ENCODE results near the gene SPPL3. TPM values are rescaled to one million over a fixed set of nuclear protein-coding genes. Genes with fewer than 3 reads are reported as not detected.

Gene SPPL3
- total and polyA plus RNA-seq, 2 experiments from 2014 or later = 20.0 to 67.3 TPM

GRCh38 chr12:120719072-120719471 is 185.1 kb downstream of the SPPL3 start:
- Histone ChIP-seq H3K27ac (peak overlapping the region; percentile 85), H3K4me1 (ENCODE audit: insufficient read depth) (peaks cover 19% of the 10 kb centered on the region)
- 55% methylated on average over 2 of the region's 2 CpGs for WGBS (ENCODE audit: low lambda C conversion rate, missing lambda C conversion rate)

GRCh38 chr12:120718055-120718454 is 186.1 kb downstream of the SPPL3 start:
- H3K4me3 ChIP-seq = no peak overlapping the region
- peak overlapping the region; percentile 58 for H3K27ac ChIP-seq
- no peaks in the 10 kb centered on the region for H3K9me3 ChIP-seq (ENCODE audit: low read depth)
- H3K9me2 ChIP-seq (replicated peaks; ENCODE audit: insufficient read depth) = no peaks in the 10 kb centered on the region
- H3K27me3 ChIP-seq = no peaks in the 10 kb centered on the region
- 83% methylated on average over 9 of the region's 9 CpGs for WGBS (ENCODE audit: low lambda C conversion rate, missing lambda C conversion rate)
- H2AFZ ChIP-seq = no peak overlapping the region
- no peaks in the 10 kb centered on the region for H3K36me3 ChIP-seq (replicated peaks; ENCODE audit: insufficient read depth, low read depth)
- H3K4me2 ChIP-seq = no peak overlapping the region
- peaks cover 25% of the 10 kb centered on the region for H3K4me1 ChIP-seq (ENCODE audit: insufficient read depth)
- H3K79me2 ChIP-seq = peaks cover 48% of the 10 kb centered on the region
- H4K20me1 ChIP-seq (ENCODE audit: insufficient read depth, poor library complexity, severe bottlenecking) = peaks cover 8% of the 10 kb centered on the region
- no peak for DNase-seq (ENCODE audit: low spot score)
- no peak for TF ChIP-seq EZH2phosphoT487 (IDR thresholded peaks at IDR 0.05; ENCODE audit: low read depth, severe bottlenecking, unreplicated experiment)
- TF ChIP-seq CTCF (IDR thresholded peaks at IDR 0.05; ENCODE audit: poor library complexity) = no peak
- TF ChIP-seq EZH2 (IDR thresholded peaks at IDR 0.05; ENCODE audit: borderline replicate concordance) = no peak

More at GRCh38 chr12:120719072-120719471, 185.1 kb downstream of the SPPL3 start:
- H2AFZ ChIP-seq = no peak overlapping the region
- peak overlapping the region; percentile 66 for H3K4me2 ChIP-seq
- no peak overlapping the region for H3K4me3 ChIP-seq
- TF ChIP-seq CTCF (IDR thresholded peaks at IDR 0.05; ENCODE audit: poor library complexity) = no peak
- no peak for TF ChIP-seq EZH2phosphoT487 (IDR thresholded peaks at IDR 0.05; ENCODE audit: low read depth, severe bottlenecking, unreplicated experiment)
- TF ChIP-seq EZH2 (IDR thresholded peaks at IDR 0.05; ENCODE audit: borderline replicate concordance) = no peak
- H3K27me3 ChIP-seq = no peaks in the 10 kb centered on the region
- H3K9me3 ChIP-seq (ENCODE audit: low read depth) = no peaks in the 10 kb centered on the region
- H3K79me2 ChIP-seq = peaks cover 43% of the 10 kb centered on the region
- no peaks in the 10 kb centered on the region for H3K36me3 ChIP-seq (replicated peaks; ENCODE audit: insufficient read depth, low read depth)
- peak; percentile 42 for DNase-seq (ENCODE audit: low spot score)
- no peaks in the 10 kb centered on the region for H3K9me2 ChIP-seq (replicated peaks; ENCODE audit: insufficient read depth)
- H4K20me1 ChIP-seq (ENCODE audit: insufficient read depth, poor library complexity, severe bottlenecking) = peaks cover 7% of the 10 kb centered on the region

- no peaks in the 10 kb centered on the region for H3K9me2 ChIP-seq (replicated peaks; ENCODE audit: insufficient read depth)
- H3K27me3 ChIP-seq = no peaks in the 10 kb centered on the region
- TF ChIP-seq CTCF (IDR thresholded peaks at IDR 0.05; ENCODE audit: poor library complexity) (peak; percentile 82), EZH2 (IDR thresholded peaks at IDR 0.05; ENCODE audit: borderline replicate concordance) (no peak)
- H3K36me3 ChIP-seq (replicated peaks; ENCODE audit: insufficient read depth, low read depth) = no peaks in the 10 kb centered on the region
- H3K27ac ChIP-seq = no peak overlapping the region
- H3K79me2 ChIP-seq = peaks cover 72% of the 10 kb centered on the region
- no peak overlapping the region for H2AFZ ChIP-seq
- peak; percentile 93 for DNase-seq (ENCODE audit: low spot score)
- H3K9me3 ChIP-seq (ENCODE audit: low read depth) = no peaks in the 10 kb centered on the region
- H3K4me3 ChIP-seq = no peak overlapping the region
- peaks cover 17% of the 10 kb centered on the region for H4K20me1 ChIP-seq (ENCODE audit: insufficient read depth, poor library complexity, severe bottlenecking)
- H3K4me2 ChIP-seq = no peak overlapping the region
- 34% methylated on average over 4 of the region's 4 CpGs for WGBS (ENCODE audit: low lambda C conversion rate, missing lambda C conversion rate)
- H3K4me1 ChIP-seq (ENCODE audit: insufficient read depth) = peaks cover 27% of the 10 kb centered on the region
Measured at GRCh38 chr12:120713861-120714482, 190.2 kb downstream of the SPPL3 start.

Measured in hepatocyte (in vitro differentiated cells).